Measurements from ENCODE around the gene DYNC1H1.
"Not testable (repeated sequence)": the region's sequence is repeated elsewhere in the genome, so short reads cannot be mapped to it uniquely, and the experiment has no call there.

Gene DYNC1H1

DNA sequence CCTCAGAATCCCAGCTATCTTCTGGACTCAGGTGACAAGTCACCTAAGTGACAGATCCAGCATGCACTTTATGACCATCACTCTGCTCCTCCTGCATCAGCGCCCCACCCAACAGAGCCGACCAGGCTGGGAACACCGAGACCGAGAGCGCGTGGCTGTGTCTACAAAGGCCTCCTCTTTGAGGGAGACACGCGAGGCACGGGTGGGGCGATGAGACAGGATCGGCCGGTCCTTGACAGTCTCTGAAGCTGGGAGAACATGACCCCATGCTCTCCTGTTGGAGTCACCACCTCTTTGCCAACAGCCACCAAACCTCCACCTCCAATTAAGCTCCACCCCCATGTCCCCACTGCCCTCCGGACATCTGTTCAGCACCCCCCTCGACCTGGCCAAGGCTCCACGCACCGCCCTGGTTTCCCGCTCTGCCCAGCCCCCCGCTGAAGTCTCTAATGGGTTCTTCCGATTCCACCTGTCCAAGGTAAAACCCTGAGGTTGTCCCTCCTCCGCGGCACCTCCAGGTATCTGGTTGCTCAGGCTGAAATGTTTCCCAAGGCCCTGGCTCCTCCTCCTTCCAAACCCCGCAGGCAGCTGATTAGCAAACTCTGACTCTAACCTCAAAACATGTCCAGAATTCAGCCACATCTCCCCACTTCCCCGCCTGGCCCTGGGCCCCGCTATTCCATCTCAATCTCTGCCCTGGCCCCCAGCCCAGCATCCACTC is 91.0 kb downstream of the DYNC1H1 start:
- H3K36me3 ChIP-seq (ENCODE audit: control insufficient read depth in 5 of 5, insufficient read depth in 5 of 5, low read length in 5 of 5) = peaks cover 0 to 41% (median 27%) of the 10 kb centered on the region in 5 donors
- no peak overlapping the region for H3K4me3 ChIP-seq (ENCODE audit: low read depth in 1 of 5, low read length in 5 of 5)
- H3K9me3 ChIP-seq (ENCODE audit: control insufficient read depth in 5 of 5, low read length in 5 of 5) = no peaks in the 10 kb centered on the region
- H3K9ac ChIP-seq (ENCODE audit: low read length in 5 of 5) = no peak overlapping the region
- no peak overlapping the region for H3K27ac ChIP-seq (ENCODE audit: low read depth, low read length)
- H3K27me3 ChIP-seq (ENCODE audit: control insufficient read depth in 5 of 5, insufficient read depth in 4 of 5, low read length in 5 of 5) = no peaks in the 10 kb centered on the region
- H3K4me1 ChIP-seq (ENCODE audit: control insufficient read depth in 5 of 5, insufficient read depth in 5 of 5, low read length in 5 of 5) = peaks cover 0 to 6% (median 0%) of the 10 kb centered on the region in 5 donors

DNA sequence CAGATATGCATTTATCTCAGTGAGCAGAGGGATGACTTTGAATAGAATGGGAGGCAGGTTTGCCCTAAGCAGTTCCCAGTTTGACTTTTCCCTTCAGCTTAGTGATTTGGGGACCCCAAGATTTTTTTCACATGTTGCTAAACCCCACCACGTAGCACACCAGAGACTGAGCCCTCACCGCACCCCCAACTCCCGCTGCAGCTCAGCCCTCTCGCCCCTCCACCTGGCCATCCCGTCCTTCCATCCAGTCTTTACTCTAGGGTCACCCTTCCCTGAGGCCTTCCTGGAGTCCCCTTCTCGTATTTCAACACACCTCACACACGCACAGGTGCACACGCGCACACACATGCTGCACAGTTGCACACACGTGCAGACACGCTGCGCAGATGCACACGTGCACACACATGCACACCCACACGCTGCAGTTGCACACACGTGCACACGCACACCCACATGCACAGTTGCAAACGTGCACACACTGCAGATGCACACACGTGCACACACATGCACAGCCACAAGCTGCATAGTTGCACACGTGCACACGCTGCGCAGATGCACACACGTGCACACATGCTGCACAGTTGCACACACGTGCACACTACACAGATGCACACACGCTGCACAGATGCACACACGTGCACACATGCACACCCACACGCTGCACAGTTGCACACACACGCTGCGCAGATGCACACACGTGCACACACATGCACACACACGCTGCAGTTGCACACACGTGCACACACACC is 92.5 kb downstream of the DYNC1H1 start:
- H3K27me3 ChIP-seq (ENCODE audit: control insufficient read depth in 5 of 5, insufficient read depth in 4 of 5, low read length in 5 of 5) = no peaks in the 10 kb centered on the region
- H3K36me3 ChIP-seq (ENCODE audit: control insufficient read depth in 5 of 5, insufficient read depth in 5 of 5, low read length in 5 of 5) = peaks cover 0 to 26% (median 13%) of the 10 kb centered on the region in 5 donors
- H3K4me1 ChIP-seq (ENCODE audit: control insufficient read depth in 5 of 5, insufficient read depth in 5 of 5, low read length in 5 of 5) = peaks cover 0 to 6% (median 0%) of the 10 kb centered on the region in 5 donors
- no peak overlapping the region for H3K9ac ChIP-seq (ENCODE audit: low read length in 5 of 5)
- H3K4me3 ChIP-seq (ENCODE audit: low read depth in 1 of 5, low read length in 5 of 5) = no peak overlapping the region
- H3K27ac ChIP-seq (ENCODE audit: low read depth, low read length) = no peak overlapping the region
- no peaks in the 10 kb centered on the region for H3K9me3 ChIP-seq (ENCODE audit: control insufficient read depth in 5 of 5, low read length in 5 of 5)

DNA sequence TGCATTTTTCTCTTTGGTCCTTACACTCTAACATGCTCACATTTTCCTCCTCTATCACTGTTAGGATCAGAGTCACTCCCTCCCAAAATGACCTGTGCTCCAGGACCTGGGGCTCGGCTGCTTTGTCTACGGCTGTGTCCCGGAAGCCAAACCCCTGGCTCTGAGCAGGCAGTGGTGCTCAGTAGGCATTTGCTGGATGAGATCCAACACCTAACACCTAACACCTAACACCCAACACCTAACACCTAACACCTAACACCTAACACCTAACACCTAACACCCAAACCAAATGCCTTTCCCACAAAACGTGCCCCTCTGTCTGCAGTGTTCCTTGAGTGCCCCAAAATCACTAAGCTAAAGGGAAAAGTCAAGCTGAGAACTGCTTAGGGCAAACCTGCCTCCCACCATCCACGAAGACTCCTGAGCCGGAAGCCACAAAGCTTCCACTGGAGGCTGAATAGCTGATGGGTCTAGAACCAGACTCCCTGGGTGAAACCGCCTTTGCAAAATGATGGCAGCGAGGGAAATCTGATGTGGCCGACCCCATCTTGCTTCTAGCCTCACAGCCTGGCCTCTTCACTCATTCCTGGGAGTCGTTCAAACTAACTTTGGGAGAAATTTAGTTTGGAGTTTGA is 93.2 kb downstream of the DYNC1H1 start:
- Histone ChIP-seq H3K4me1 (ENCODE audit: control insufficient read depth in 5 of 5, insufficient read depth in 5 of 5, low read length in 5 of 5) (peaks cover 0 to 6% (median 0%) of the 10 kb centered on the region in 5 donors), H3K9ac (ENCODE audit: low read length in 5 of 5) (no peak overlapping the region), H3K36me3 (ENCODE audit: control insufficient read depth in 5 of 5, insufficient read depth in 5 of 5, low read length in 5 of 5) (peaks cover 0 to 19% (median 6%) of the 10 kb centered on the region in 5 donors), H3K9me3 (ENCODE audit: control insufficient read depth in 5 of 5, low read length in 5 of 5) (no peaks in the 10 kb centered on the region), H3K4me3 (ENCODE audit: low read depth in 1 of 5, low read length in 5 of 5) (no peak overlapping the region), H3K27ac (ENCODE audit: low read depth, low read length) (no peak overlapping the region), H3K27me3 (ENCODE audit: control insufficient read depth in 5 of 5, insufficient read depth in 4 of 5, low read length in 5 of 5) (no peaks in the 10 kb centered on the region)

DNA sequence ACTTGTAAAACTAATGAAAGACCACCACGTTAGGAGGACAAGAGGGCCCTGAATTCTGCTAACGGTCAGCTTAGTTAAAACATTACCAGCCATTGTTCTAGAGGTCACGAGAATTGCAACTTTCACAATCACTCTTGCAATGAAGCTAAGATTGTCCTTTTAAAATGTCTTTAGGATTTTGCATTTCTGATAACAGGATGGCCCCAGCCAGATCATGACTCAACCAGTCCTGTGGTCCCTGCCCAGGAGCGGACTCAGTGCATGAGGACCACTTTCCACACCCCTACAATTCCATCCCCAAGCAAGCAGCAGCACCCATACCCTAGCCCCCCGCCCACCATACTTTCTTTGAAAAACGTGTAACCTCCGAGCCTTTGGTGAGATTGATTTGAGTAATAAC is 93.8 kb downstream of the DYNC1H1 start:
- Histone ChIP-seq H3K9ac (ENCODE audit: low read length in 5 of 5) (no peak overlapping the region), H3K9me3 (ENCODE audit: control insufficient read depth in 5 of 5, low read length in 5 of 5) (no peaks in the 10 kb centered on the region), H3K4me3 (ENCODE audit: low read depth in 1 of 5, low read length in 5 of 5) (no peak overlapping the region), H3K27ac (ENCODE audit: low read depth, low read length) (no peak overlapping the region), H3K36me3 (ENCODE audit: control insufficient read depth in 5 of 5, insufficient read depth in 5 of 5, low read length in 5 of 5) (peaks cover 0 to 15% (median 4%) of the 10 kb centered on the region in 5 donors), H3K4me1 (ENCODE audit: control insufficient read depth in 5 of 5, insufficient read depth in 5 of 5, low read length in 5 of 5) (peaks cover 0 to 6% (median under 1%) of the 10 kb centered on the region in 5 donors), H3K27me3 (ENCODE audit: control insufficient read depth in 5 of 5, insufficient read depth in 4 of 5, low read length in 5 of 5) (no peaks in the 10 kb centered on the region)

DNA sequence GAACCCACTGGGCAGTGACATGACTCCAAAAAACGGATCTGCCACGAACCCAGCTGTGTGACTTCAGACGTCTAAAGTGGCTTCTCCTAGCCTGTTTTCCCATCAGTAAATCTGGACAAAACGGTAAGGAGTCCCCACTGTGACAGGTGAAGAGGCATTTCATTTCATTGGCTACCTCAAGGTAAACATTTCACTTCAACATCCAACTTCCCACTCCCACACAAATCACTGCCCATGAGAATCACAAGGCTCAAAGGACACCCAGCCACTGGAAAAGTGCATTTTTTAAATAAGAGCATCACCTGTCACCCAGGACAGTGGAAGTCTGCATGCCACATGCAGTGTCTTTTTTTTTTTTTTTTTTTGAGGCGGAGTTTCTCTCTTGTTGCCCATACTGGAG is 94.6 kb downstream of the DYNC1H1 start:
- H3K27me3 ChIP-seq (ENCODE audit: control insufficient read depth in 5 of 5, insufficient read depth in 4 of 5, low read length in 5 of 5) = no peaks in the 10 kb centered on the region
- H3K9ac ChIP-seq (ENCODE audit: low read length in 5 of 5) = no peak overlapping the region
- peaks cover 0 to 9% (median 7%) of the 10 kb centered on the region in 5 donors for H3K4me1 ChIP-seq (ENCODE audit: control insufficient read depth in 5 of 5, insufficient read depth in 5 of 5, low read length in 5 of 5)
- H3K9me3 ChIP-seq (ENCODE audit: control insufficient read depth in 5 of 5, low read length in 5 of 5) = no peaks in the 10 kb centered on the region
- H3K4me3 ChIP-seq (ENCODE audit: low read depth in 1 of 5, low read length in 5 of 5) = no peak overlapping the region
- H3K27ac ChIP-seq (ENCODE audit: low read depth, low read length) = no peak overlapping the region
- peaks cover 0 to 10% (median 4%) of the 10 kb centered on the region in 5 donors for H3K36me3 ChIP-seq (ENCODE audit: control insufficient read depth in 5 of 5, insufficient read depth in 5 of 5, low read length in 5 of 5)

DNA sequence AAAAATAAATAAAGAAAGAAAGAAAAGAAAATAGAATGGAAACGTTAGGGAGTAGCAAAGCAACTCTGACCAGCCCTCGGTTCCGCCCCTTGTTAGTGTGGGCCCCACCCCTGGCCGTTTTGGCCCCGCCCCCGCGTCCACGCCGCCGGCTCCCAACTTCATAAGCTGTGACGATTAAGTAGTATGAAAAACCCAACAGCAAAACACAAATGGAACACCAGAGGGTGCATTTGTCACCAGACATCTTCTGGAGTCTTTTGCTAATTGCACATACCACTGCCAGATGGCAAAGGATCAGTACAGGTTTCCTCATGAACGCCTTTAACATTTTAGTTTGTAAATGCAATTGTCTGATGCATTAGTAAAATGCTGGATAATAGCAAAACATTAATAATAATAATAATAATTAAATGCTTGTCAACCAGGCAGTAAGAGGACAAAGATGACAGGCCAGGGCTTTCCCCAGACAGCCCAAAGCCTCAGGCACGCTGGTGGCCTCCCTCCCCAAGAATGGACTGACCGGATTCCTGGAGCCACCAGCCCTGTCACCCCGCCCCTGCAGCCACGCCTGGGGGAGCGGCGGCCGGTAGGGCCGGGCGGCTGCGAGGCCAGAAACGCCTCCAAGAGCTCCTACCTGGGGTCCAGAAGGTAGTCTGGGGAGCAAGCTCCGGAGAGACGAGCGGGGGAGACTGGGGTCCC is 98.9 kb downstream of the DYNC1H1 start:
- Histone ChIP-seq H3K4me1 (ENCODE audit: control insufficient read depth in 5 of 5, insufficient read depth in 5 of 5, low read length in 5 of 5) (peaks cover 0 to 10% (median 6%) of the 10 kb centered on the region in 5 donors), H3K9ac (ENCODE audit: low read length in 5 of 5) (no peak overlapping the region), H3K27me3 (ENCODE audit: control insufficient read depth in 5 of 5, insufficient read depth in 4 of 5, low read length in 5 of 5) (no peaks in the 10 kb centered on the region), H3K4me3 (ENCODE audit: low read depth in 1 of 5, low read length in 5 of 5) (no peak overlapping the region), H3K36me3 (ENCODE audit: control insufficient read depth in 5 of 5, insufficient read depth in 5 of 5, low read length in 5 of 5) (no peaks in the 10 kb centered on the region), H3K27ac (ENCODE audit: low read depth, low read length) (no peak overlapping the region), H3K9me3 (ENCODE audit: control insufficient read depth in 5 of 5, low read length in 5 of 5) (no peaks in the 10 kb centered on the region)

DNA sequence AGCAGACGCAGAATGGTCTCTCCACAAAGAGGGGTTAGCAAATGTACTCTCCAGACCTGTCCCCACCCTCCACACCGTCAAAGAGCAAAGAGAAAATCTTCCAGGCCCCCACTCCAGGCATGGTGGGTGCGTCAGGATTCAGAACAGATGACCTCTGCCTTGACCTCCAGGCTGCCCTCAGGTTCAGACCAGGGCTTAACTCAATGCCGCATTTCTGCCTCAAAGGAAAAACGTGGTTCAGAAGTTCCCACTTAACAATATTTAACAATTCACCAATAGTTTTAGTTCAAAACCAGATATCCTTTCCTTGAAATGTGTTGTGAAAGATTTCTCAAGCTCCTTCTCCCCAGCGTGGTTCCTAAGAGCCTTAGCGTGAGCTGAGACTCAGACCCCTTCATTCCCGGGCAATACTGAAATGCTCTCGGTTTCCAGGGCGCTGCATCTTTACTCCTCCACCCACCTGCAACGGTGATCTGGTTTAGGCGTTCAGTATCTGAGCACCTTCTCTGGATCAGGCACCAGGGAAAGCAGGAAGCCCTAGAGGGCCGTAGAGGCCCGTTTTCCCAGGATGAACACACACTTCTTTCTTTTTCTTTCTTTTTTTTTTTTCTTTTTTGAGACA is 99.5 kb downstream of the DYNC1H1 start:
- no peaks in the 10 kb centered on the region for H3K36me3 ChIP-seq (ENCODE audit: control insufficient read depth in 5 of 5, insufficient read depth in 5 of 5, low read length in 5 of 5)
- no peak overlapping the region for H3K27ac ChIP-seq (ENCODE audit: low read depth, low read length)
- no peak overlapping the region for H3K4me3 ChIP-seq (ENCODE audit: low read depth in 1 of 5, low read length in 5 of 5)
- H3K27me3 ChIP-seq (ENCODE audit: control insufficient read depth in 5 of 5, insufficient read depth in 4 of 5, low read length in 5 of 5) = no peaks in the 10 kb centered on the region
- peaks cover 0 to 10% (median 6%) of the 10 kb centered on the region in 5 donors for H3K4me1 ChIP-seq (ENCODE audit: control insufficient read depth in 5 of 5, insufficient read depth in 5 of 5, low read length in 5 of 5)
- no peaks in the 10 kb centered on the region for H3K9me3 ChIP-seq (ENCODE audit: control insufficient read depth in 5 of 5, low read length in 5 of 5)
- H3K9ac ChIP-seq (ENCODE audit: low read length in 5 of 5) = no peak overlapping the region

DNA sequence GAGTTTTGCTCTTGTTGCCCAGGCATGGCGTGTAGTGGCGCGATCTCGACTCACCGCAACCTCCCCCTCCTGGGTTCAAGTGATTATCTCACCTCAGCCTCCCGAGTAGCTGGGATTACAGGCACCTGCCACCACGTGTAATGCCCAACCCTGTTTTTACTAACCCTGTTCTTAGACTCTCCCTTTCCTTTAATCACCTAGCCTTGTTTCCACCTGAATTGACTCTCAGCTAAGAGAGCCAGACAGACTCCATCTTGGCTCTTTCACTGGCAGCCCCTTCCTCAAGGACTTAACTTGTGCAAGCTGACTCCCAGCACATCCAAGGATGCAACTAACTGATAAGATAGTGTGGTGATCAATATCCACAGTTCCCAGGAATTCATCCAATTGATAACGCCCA is 100.2 kb downstream of the DYNC1H1 start:
- not testable (repeated sequence) for H3K9ac ChIP-seq (ENCODE audit: low read length in 5 of 5); H3K27ac ChIP-seq (ENCODE audit: low read depth, low read length); H3K36me3 ChIP-seq (ENCODE audit: control insufficient read depth in 5 of 5, insufficient read depth in 5 of 5, low read length in 5 of 5); H3K4me3 ChIP-seq (ENCODE audit: low read depth in 1 of 5, low read length in 5 of 5); H3K4me1 ChIP-seq (ENCODE audit: control insufficient read depth in 5 of 5, insufficient read depth in 5 of 5, low read length in 5 of 5); H3K9me3 ChIP-seq (ENCODE audit: control insufficient read depth in 5 of 5, low read length in 5 of 5); H3K27me3 ChIP-seq (ENCODE audit: control insufficient read depth in 5 of 5, insufficient read depth in 4 of 5, low read length in 5 of 5)

DNA sequence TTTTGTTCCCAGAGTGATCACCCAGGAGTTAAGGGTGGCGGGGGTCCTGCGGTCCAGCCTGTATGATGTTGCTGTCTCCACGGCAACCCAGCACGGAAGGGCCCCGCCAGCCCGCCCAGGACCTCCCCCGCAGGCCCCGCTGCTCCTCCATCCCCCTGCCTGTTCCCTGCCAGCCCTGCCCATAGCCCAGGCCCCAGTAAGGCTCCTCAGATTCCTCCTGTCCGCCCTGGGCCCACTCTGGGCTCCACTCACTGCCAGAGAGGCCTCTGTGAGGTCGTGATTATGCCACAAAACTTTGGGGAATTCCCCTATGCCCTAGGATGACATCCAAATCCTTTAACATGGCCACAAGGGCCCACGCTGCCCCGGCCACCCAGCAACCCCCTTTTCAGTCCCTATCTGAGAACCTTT is 101.7 kb downstream of the DYNC1H1 start:
- no peak overlapping the region for H3K27ac ChIP-seq (ENCODE audit: low read depth, low read length)
- no peak overlapping the region for H3K4me3 ChIP-seq (ENCODE audit: low read depth in 1 of 5, low read length in 5 of 5)
- no peaks in the 10 kb centered on the region for H3K27me3 ChIP-seq (ENCODE audit: control insufficient read depth in 5 of 5, insufficient read depth in 4 of 5, low read length in 5 of 5)
- H3K9ac ChIP-seq (ENCODE audit: low read length in 5 of 5) = no peak overlapping the region
- peaks cover 0 to 10% (median 6%) of the 10 kb centered on the region in 5 donors for H3K4me1 ChIP-seq (ENCODE audit: control insufficient read depth in 5 of 5, insufficient read depth in 5 of 5, low read length in 5 of 5)
- no peaks in the 10 kb centered on the region for H3K36me3 ChIP-seq (ENCODE audit: control insufficient read depth in 5 of 5, insufficient read depth in 5 of 5, low read length in 5 of 5)
- no peaks in the 10 kb centered on the region for H3K9me3 ChIP-seq (ENCODE audit: control insufficient read depth in 5 of 5, low read length in 5 of 5)
